NCI-H2196 (cell line): ENCODE data around the gene MYL7.

Experiments
- DNase-seq: peaks from one replicate; lab custom pipeline; 2025; ENCODE audit not compliant: unreplicated experiment; lab: John Stamatoyannopoulos, UW

MYL7 gene

DNA sequence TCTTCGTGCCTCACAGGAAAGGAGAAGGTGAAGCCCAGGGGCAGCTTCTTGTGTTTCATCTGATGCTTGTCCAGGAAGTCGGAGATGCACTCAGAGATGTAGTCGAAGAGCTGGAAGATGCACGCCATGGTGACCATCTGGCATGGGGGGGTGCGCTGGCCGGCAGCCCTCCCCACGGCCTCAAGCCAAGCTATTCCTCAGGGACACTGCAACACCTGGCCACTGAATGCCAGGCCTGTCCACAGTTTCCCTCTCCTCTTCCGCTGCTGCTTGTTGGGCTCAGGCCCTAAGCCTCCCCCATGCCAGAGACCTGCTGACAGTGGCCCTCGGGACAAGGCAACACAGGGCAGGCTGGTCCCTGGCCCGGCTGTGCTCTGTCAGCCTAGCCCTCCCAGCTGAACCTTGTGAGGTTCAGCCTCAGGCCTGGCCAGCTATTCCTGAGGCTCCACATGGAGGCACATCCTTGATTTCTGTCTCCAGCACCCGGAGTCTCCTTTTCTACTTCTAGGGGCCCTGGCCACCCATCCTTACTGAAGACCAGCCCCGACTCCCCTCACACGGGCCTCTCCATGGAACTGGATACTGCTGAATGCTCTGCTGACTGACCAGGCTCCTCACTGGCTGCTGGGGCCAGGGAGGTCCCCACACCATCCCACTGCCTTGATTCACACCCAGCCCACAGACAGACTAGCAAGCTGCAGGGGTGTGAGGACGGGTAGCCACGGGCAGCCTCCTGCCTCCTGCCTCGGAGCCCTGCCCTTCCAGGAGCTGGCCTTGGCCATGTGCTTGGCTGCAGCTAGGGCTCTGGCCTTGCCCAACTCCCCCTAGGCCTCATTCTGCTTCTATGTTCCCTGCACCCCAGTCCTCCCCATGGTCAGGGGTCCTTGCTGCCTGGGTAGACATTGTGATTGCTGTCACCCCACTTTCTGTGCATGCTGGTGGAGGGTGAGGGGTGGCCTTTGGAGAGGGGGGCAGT, 10.1 kb upstream of the MYL7 start:
- DNase-seq: no peak

DNA sequence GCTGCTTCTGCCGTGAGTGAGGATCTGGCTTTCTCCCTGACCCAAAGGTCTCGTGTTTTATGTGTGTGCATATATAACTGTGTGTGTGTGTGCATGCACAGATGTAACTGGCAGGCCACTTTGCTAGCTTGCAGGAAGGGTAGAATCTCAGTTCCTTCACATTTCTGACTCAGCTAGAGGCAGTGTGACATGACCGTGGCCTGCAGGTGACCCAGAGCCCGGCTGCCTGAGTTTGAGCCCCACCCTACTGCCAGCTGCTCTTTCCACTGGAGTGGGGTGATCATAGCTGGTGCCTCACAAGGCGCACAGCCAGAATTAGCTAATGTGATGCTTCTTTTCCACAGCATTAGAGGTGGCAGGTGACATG, 9.3 kb upstream of the MYL7 start:
- DNase-seq: peak; percentile 25

DNA sequence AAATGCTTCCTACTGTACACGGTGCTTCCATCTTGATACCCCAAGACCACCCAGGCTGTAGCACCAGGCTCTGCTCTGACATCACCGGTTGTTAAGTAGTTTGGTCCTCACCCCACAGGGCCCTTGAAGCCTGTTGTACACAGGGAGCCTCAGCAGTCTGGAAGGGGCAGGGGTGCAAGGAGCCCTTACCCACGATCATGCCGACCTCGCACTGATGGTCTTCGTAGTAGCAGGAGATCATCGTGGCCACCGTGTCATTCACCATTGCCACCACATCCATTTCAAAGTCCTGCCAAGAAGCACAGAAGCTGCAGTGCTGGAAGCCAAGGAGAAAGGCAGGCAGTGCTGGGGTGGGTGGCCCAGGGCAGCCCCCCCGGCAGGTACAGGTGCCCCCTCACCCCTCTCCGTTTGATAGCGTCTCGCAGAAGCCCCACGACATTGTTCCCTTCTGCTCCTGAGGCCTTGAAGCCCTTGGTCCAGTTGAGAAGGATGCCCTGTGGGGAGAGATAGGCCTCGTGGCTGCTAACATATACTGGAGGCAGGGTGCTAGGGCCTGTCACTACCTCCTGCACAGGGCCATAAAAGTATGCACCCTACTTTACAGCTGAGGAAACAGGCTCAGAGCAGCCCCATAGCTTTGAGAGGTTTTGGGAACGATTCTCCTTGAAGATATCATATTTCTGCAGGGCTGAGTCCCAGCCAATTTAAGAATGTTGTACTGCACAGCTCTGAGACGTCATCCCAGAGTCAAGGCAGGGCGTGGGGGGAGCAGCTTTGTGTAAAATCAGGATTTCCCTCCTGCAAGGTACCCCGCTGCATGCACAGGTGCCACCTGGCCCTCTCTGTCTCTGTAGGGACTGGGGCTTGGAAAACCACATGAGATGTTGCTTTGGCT, 8.7 kb upstream of the MYL7 start:
- no peak for DNase-seq

DNA sequence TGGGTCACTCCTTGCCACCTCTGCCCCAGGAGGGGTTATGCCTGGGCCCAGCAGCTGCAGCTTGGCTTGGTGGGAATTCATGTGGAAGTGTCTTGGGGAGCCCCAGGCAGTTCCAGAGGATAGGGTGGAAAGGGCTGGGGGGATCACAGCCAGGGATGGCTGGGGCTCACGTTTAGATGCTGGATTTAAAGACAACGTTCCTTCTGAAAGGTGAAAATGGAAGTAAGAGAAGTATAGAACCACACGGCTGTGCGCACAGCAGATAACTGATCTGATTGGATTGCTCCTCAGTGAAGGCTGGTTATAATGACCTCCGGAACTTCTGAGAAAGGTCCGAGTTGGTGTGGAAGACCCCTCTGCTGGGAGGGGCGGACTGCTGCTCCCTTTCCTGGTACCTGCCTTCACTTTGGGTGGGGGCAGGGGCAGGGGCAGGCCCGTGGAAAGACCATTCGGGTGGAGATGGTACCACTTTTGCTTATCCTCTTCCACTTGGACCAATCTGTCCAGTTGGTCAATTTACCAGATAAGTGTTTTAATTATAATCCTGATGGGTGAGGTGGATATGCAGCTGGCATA, 7.9 kb upstream of the MYL7 start:
- no peak for DNase-seq

DNA sequence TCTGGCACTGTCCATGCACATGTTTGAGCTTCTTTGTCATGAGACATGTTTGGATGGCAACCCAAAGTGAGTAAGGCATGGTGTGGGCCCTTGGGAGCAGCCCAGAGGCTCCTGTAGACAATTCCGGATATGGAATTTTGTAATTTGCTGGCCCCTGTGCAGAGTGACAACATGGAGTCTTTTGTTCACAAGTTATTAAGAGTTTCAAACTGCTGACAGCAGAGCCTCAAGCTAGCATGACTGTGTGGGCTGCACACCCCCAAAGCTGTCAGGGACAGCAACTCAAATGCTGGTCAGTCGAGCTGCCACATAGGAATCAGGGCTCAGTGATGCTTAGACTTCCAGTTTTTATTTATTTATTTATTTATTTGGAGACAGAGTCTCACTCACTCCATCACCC, 7.0 kb upstream of the MYL7 start:
- DNase-seq: no peak

DNA sequence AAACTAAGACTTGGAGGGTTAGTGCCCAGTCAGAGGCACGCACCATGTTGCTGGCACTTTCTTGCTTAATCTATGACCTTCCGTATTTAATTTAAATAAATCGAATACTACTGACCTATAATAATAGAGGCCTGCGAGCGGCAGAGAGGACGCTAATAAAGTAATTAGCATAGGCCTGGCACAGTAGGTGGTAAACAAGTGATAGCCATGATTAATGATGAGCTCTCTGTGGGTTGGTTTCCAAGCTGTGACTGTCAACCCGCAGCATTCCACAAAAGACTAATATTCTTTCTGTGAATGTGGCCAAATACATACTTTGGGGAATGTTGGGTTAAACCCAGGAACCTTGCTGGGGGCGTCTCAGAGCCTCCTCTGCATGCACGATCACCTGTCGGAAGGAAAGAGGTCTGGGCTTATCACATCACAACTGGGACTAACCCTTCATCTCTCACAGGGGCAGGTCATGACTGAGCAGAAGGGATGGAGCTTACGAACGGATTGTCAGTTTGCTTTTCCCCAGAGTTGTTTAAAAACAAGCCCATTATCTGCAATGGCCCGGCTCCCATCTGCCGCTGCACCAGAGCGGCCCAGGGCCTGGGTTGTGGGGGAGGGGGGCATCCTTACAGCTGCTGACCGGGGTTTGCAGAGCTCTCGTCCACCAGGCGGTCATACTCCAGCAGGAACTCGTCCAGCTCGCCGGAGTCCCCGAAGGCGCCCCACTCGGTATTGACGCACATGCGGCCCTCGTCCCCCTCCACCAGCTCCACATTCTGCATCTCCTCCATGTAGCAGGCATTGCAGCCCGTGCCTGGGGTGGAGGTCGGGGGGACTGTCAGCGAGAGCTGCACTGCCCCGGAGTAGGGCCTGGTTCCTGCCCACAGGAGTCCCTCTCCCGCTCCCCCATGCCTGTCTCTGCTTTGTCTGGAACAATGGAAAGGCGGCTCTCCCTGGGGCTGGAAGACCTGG, 6.2 kb upstream of the MYL7 start:
- no peak for DNase-seq

DNA sequence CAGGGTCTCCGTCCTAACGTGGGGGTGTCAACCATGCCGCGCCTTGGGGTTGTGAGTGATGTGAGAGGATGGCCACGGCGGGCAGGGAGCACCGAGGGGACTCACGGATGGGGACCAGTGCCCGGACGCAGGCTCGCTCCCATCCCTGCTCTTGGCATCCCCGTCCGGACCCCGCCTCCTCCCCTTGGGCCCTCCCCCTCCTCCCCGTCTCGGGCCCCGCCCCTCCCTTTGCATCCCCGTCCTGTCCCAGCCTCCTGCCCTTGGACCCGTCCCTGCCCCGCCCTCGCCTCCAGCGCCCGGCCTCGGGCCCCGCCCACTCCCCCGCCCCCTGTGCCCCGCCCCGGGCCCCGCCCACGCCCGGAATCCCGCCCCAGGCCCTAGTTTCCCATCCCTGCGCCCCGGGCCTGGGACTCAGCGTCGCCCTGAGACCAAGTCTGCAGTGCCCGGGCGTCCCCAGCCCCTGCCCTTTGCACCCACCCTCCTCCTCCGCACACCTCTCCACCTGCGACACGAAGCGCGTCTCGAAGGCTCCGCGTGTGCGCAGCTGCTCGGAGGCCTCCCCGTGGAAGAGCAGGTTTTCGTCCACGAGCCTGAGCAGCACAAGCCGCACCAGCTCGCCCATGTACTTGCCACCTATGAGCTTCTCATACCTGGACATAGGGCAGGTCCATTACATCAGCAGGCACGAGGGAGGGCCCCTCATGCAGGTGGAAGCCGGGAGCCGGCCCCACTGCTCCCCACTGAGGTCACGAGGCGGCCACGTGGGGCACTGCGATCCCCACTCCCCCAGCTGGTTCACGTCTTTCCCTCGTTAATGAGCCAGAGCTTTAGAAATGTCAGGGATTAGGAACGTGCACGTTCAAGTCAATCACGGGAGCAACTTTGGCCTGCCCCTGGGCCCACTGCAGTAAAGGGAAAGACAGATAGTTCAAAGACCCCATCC, 5.1 kb upstream of the MYL7 start:
- no peak for DNase-seq

DNA sequence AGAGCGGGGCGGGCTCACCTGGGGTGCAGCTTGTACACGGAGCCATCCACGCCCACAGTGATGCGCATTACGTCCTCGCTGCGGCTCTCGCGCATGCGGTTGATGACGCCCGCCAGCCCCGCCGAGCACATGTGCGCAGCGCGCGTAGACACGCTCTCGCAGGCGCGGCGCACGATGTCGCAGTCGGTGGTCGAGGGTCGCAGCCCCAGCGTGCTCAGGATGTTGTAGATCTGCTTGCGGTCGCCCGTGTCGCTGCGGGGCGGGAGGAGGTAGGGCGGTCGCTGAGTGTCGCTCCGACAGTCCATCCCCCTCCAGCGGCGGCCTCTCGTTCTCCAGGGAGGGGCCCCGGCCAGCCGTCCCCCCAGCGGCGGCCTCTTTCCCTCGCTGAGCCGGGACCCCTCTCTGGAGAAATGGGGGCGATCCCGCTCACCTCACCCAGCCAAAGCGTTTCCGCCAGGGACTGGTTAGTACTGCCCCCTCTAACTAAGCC, 4.4 kb upstream of the MYL7 start:
- no peak for DNase-seq

DNA sequence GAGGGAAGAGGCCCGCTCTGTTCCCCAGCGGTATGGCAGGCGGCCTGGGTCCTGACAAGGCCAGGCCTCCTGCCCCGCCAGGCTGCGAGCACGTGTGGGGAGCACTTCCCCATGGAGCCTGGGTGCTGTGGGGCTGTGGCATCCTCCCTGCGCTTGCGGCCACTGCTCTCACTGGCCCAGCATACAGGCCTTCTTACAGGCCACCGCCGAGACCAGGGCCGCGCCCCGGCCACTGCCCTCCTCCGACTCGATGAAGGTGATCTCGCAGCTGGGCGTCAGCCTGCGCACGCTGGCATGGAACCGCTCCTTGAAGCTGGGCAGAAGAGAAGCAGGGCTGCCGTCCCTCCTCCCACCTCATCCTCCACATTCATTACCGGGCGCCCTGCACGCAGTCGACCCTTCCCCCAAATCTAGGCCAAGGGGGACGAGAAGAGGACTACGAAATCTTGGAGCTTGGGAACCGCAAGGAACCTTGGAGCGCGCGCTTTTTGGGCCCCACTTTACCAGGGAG, 3.9 kb upstream of the MYL7 start:
- no peak for DNase-seq

DNA sequence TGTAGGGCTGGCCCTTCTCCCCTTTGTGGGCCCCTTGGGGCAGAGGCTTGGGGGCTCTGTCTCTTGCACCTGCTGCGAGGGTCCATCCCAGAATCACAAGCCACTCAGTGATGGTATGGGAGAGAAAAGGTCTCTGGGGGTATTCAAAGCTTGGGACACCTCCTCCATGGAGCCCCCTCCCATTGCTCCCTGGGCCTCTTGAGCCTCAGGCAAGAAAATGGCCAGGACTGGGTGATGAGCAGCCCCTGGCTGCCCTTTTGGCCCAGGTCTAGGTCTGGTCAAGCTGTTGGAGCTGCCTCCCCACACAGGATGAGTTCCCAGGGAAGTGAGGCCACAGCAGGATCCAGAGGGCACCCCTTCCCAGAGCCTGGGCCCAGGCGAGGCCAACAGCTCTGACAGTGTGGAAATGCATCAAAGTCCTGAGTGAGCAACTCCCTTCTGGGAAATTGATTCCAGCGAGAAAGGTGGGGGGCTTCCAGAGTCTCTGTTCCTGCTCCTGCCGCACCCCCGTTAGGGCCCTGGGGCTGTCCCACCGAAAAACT, 3.4 kb upstream of the MYL7 start:
- DNase-seq: no peak

DNA sequence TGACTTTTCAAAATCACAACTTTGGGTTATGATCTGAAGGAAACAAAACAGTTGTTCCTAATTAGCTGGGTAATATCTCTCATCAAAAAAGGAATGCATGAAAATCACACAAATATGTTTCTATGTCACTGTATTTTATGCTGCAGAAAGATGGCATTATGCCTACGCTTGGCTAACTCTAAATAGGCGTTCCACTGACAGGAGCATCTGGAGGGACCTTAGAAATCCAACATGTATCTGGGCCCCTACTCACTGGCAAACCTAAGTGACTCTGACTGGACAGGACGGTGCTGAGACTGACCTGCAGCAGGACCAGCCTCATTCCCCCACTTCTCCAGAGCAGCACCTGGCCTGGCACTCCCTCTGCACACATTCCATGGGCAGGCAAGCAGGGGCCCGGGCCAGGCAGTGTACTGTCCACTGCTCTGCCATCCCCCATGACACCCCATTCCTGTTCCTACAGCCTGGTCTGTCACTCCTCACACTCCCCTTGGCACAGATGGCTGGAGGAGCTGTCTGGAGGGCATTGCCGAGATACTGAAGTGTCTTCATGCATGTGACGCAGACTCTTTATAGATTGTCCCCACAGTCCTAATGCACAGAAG, 2.6 kb upstream of the MYL7 start:
- no peak for DNase-seq

DNA sequence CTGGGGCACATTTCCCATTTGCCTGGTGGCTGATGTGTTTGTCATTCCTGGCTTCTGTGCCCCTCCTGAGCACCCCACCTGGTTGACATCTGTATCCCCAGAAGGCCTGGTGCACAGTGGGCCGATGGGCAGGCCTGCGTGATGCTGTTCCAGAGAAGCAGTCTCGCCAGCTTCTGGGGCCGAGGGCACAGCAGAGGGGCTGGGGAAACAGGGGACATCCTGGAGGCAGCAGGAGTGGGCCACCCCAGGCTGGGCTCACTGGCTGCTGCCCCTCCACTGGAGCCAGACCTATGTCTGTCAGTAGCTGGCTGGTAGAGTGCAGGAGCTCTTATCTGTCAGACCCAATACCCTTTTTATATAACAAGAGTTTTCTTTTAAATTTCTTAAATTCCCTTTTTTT, 896 bp upstream of the MYL7 start:
- DNase-seq: no peak

DNA sequence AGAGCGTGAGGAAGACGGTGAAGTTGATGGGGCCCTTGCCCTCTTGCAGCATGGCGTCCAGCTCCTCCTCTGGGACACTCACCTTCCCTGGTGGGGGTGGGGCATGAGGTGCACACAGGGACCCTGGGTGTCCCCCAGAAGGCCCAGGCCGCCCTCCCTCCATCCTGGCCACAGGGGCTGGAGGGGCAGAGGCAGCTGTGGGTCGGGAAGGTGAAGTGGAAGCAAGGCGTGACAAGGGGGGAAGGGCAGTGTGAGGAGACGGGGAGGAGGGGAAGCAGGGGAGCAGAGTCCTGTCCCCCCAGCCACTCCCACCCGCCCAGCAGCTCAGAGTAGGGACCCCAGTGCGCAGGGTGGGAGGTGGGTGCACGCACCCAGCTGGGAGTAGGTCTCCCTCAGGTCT, 791 bp downstream of the MYL7 start:
- DNase-seq: no peak

DNA sequence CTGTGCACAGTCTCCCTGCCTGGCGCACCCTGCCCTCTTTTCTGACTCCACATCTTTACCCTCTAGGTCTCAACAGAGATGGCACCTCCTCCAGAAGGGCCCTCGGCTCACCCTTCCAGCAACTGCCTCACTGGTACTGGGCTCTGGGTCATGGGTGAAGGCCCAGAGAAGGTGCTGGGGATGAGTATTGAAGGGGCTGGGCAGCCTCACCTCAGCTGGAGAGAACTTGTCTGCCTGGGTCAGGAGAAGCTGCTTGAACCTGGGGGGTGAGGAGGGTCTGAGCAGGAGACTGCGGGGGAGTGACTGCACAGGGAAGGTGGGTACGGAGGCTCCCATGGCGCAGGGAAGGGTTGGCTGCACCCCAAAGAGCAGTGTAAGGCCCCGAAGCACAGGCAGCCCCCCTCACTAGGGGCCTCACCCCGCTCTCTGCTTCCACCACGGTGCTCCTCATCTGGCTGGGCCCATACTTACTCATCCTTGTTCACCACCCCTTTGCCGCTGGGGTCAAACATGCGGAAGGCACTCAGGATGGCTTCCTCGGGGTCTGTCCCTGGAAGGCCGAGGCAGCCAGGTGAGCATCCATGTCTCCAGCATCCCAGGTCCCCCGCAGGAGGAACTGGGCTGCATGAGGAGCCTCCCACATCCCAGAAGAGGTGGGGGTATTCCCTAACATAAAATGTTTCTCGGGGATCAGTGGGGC, 1.7 kb downstream of the MYL7 start:
- no peak for DNase-seq

DNA sequence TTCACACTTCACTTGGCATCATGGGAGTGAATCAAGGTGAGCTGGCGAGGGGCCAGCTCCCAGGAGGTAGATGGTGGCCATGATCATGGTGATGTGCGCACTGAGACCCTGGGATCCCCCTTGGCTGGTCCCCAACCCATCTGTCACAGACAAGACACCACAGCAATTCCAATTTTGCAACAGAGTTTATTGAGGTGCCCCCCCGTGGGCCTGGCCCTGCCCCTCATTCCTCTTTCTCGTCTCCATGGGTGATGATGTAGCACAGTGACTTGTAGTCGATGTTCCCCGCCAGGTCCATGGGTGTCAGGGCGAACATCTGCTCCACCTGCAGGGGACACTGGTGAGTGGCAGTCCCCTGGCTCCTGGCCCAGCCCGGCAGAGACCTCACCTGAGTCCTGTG, 2.4 kb downstream of the MYL7 start:
- DNase-seq: no peak

DNA sequence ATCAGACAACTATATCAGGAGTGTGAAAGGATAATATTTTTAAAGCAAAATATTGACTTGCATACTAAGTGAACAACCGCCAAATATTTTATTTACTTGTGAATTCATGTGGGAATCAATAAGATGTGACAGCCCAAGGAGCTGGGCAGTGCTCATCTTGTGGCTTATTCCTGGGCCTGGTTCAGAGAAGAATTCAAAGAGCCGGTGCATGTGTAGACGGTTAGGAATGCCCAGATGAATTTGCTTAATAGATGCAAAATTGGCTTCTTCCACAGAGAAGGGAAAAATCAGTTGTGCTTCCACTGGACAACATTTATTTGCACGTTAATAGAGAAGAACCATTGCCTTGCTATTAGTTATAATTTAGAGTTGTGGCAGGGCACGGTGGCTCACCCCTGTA, 4.4 kb downstream of the MYL7 start:
- DNase-seq: no peak

DNA sequence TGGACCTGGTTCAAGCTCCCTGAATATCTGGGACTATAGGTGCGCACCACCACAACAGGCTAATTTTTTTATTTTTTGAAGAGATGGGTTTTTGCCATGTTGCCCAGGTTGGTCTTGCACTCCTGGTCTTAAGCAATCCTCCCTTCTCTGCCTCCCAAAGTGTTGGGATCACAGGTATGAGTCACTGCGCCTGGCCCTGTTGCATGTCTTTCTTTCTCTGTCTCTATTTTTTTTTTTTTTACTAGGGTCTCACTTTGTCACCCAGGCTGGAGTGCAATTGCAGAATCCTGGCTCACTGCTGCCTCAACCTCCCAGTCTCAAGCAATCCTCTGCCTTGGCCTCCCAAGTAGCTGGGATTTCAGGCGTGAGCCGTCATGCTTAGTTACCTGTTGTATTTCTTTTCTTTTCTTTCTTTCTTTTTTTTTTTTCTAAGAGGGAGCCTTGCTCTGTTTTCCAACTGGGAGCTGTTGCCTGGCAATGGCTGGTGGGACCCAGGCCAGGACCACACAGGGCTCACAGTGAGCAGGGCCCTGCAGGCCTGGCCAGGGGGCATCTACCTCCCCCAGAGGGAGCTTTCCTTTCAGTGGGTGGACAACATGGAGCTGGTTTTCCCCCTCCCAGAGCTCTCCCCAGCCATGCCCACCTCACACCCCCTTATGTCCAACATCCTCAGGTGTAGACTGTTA, 6.0 kb downstream of the MYL7 start:
- no peak for DNase-seq
